ENCODE data around the gene RBM12.

RBM12 gene

GRCh38 chr20:35625584-35626385, 38.9 kb downstream of the RBM12 start:
- Histone ChIP-seq H3K9me3 (ENCODE audit: insufficient read depth, low read length, severe bottlenecking) (no peaks in the 10 kb centered on the region), H3K4me1 (ENCODE audit: insufficient read depth, low read length) (no peaks in the 10 kb centered on the region), H2AFZ (ENCODE audit: low read depth, low read length) (no peak overlapping the region), H3K4me2 (ENCODE audit: insufficient read depth, low read length) (no peak overlapping the region), H3K27me3 (ENCODE audit: insufficient read depth, low read length, poor library complexity) (no peaks in the 10 kb centered on the region), H4K20me1 (ENCODE audit: insufficient read depth, low read length) (peaks cover 4% of the 10 kb centered on the region; the same call in 1 of the 2 replicates), H3K36me3 (ENCODE audit: insufficient read depth, low read length) (peaks cover 56% of the 10 kb centered on the region), H3K27ac (ENCODE audit: low read length) (no peak overlapping the region), H3K9ac (ENCODE audit: low read depth, low read length) (no peak overlapping the region), H3K4me3 (ENCODE audit: low read depth in 1 of 2, low read length in 2 of 2) (no peak overlapping the region), H3K79me2 (ENCODE audit: insufficient read depth, low read length) (no peaks in the 10 kb centered on the region)
- ATAC-seq (ENCODE audit: insufficient read depth, low read depth) (no peak), DNase-seq (no peak)
- TF ChIP-seq EZH2 (IDR thresholded peaks at IDR 0.05; ENCODE audit: borderline replicate concordance, low read depth, low read length, severe bottlenecking): no peak
- TF ChIP-seq, protein P1, sequence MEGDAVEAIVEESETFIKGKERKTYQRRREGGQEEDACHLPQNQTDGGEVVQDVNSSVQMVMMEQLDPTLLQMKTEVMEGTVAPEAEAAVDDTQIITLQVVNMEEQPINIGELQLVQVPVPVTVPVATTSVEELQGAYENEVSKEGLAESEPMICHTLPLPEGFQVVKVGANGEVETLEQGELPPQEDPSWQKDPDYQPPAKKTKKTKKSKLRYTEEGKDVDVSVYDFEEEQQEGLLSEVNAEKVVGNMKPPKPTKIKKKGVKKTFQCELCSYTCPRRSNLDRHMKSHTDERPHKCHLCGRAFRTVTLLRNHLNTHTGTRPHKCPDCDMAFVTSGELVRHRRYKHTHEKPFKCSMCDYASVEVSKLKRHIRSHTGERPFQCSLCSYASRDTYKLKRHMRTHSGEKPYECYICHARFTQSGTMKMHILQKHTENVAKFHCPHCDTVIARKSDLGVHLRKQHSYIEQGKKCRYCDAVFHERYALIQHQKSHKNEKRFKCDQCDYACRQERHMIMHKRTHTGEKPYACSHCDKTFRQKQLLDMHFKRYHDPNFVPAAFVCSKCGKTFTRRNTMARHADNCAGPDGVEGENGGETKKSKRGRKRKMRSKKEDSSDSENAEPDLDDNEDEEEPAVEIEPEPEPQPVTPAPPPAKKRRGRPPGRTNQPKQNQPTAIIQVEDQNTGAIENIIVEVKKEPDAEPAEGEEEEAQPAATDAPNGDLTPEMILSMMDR (IDR thresholded peaks at IDR 0.05; ENCODE audit: borderline replicate concordance, extremely low read depth, low read length, poor library complexity, severe bottlenecking): no peak

- Histone ChIP-seq H3K27ac (ENCODE audit: low read length) (no peak overlapping the region), H3K4me1 (ENCODE audit: insufficient read depth, low read length) (peaks cover 29% of the 10 kb centered on the region), H3K9me3 (ENCODE audit: insufficient read depth, low read length, severe bottlenecking) (no peaks in the 10 kb centered on the region), H4K20me1 (ENCODE audit: insufficient read depth, low read length) (0 out of 2 replicates have a peak, but pooled peaks cover 3% of the 10 kb centered on the region), H3K4me3 (ENCODE audit: low read depth in 1 of 2, low read length in 2 of 2) (no peak overlapping the region), H3K27me3 (ENCODE audit: insufficient read depth, low read length, poor library complexity) (no peaks in the 10 kb centered on the region), H3K79me2 (ENCODE audit: insufficient read depth, low read length) (no peaks in the 10 kb centered on the region), H3K36me3 (ENCODE audit: insufficient read depth, low read length) (peaks cover 16% of the 10 kb centered on the region), H3K9ac (ENCODE audit: low read depth, low read length) (no peak overlapping the region), H2AFZ (ENCODE audit: low read depth, low read length) (no peak overlapping the region), H3K4me2 (ENCODE audit: insufficient read depth, low read length) (no peak overlapping the region)
- ATAC-seq (ENCODE audit: insufficient read depth, low read depth): no peak
- DNase-seq: no peak
- TF ChIP-seq, protein P1 (IDR thresholded peaks at IDR 0.05; ENCODE audit: borderline replicate concordance, extremely low read depth, low read length, poor library complexity, severe bottlenecking): no peak
- no peak for TF ChIP-seq EZH2 (IDR thresholded peaks at IDR 0.05; ENCODE audit: borderline replicate concordance, low read depth, low read length, severe bottlenecking)
These were observed 43.1 kb downstream of the RBM12 start for GRCh38 chr20:35621560-35621946.

DNA sequence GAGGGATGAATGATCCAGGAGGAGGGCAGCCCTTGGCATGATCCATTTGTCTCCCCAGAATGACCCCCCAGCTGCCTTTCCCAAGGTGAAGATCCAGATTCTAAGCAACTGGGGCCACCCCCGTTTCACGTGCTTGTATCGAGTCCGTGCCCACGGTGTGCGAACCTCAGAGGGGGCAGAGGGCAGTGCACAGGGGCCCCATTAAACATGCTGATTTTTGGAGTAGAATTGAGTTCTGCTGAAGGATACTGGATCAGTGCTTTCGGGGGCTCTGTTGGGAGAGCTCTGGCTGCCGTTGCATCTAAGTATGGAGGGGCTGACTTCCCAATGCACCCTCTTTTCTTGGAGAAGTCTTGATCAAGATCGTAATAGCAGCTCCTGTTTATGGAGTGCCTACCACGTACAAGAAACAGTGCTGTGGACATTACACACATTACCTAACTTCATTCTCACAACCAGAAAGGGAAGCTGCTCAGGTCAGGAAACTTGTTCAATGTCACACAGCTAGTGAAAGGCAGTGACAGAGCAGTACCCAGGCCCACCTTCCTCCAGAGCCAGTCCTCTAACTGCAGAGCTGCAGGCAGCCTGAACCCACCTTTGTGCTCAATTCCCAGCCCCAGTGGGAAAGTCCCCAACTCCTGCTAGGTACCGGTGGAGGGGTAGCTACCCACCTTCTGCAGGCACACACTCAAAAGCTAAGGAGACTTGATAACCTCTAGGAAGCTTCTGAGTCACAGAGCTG, 43.7 kb downstream of the RBM12 start:
- Histone ChIP-seq H3K4me1 (ENCODE audit: insufficient read depth, low read length) (peaks cover 30% of the 10 kb centered on the region), H3K27me3 (ENCODE audit: insufficient read depth, low read length, poor library complexity) (no peaks in the 10 kb centered on the region), H3K27ac (ENCODE audit: low read length) (no peak overlapping the region), H3K9me3 (ENCODE audit: insufficient read depth, low read length, severe bottlenecking) (no peaks in the 10 kb centered on the region), H3K79me2 (ENCODE audit: insufficient read depth, low read length) (no peaks in the 10 kb centered on the region), H4K20me1 (ENCODE audit: insufficient read depth, low read length) (no peaks in the 10 kb centered on the region), H3K4me3 (ENCODE audit: low read depth in 1 of 2, low read length in 2 of 2) (no peak overlapping the region), H2AFZ (ENCODE audit: low read depth, low read length) (no peak overlapping the region), H3K4me2 (ENCODE audit: insufficient read depth, low read length) (no peak overlapping the region), H3K36me3 (ENCODE audit: insufficient read depth, low read length) (peaks cover 11% of the 10 kb centered on the region), H3K9ac (ENCODE audit: low read depth, low read length) (no peak overlapping the region)
- ATAC-seq (ENCODE audit: insufficient read depth, low read depth) (no peak), DNase-seq (no peak)
- TF ChIP-seq EZH2 (IDR thresholded peaks at IDR 0.05; ENCODE audit: borderline replicate concordance, low read depth, low read length, severe bottlenecking): no peak
- TF ChIP-seq, protein P1 (IDR thresholded peaks at IDR 0.05; ENCODE audit: borderline replicate concordance, extremely low read depth, low read length, poor library complexity, severe bottlenecking): no peak
